ENCODE measurements around the gene ZMIZ1.

Gene ZMIZ1

DNA sequence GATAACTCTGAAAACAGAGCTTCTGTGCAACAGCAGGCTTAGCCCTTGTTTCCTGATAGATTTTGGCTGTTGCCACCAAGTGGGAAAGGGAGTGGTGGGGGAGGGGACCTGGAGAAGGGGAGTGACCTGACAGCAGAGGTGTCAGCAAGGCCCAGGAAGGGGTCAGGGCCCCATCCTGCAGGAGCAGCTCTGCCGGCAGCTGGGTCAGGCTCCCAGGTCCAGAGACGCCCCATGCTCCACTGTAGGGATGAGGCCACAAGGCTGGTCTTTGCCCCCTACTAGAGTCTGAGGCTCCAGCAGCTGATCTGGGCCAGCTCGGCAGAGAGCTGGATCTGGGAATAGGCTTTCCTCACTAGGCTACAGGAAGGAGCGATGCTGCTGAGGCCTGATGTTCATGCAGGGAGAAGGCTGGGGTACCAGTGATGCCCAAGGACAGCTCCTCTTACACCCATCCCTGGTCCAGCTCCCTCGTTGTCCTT, 44.0 kb upstream of the ZMIZ1 start:
- Histone ChIP-seq H3K9ac (no peak overlapping the region), H3K4me3 (no peak overlapping the region), H3K27me3 (no peaks in the 10 kb centered on the region), H3K36me3 (no peaks in the 10 kb centered on the region), H3K9me3 (no peaks in the 10 kb centered on the region), H3K4me2 (no peak overlapping the region), H3K27ac (no peak overlapping the region), H3K4me1 (peaks cover 21% of the 10 kb centered on the region), H4K20me1 (no peaks in the 10 kb centered on the region)
- no peak for TF ChIP-seq Cebpa-rat (IDR thresholded peaks at IDR 0.05)

DNA sequence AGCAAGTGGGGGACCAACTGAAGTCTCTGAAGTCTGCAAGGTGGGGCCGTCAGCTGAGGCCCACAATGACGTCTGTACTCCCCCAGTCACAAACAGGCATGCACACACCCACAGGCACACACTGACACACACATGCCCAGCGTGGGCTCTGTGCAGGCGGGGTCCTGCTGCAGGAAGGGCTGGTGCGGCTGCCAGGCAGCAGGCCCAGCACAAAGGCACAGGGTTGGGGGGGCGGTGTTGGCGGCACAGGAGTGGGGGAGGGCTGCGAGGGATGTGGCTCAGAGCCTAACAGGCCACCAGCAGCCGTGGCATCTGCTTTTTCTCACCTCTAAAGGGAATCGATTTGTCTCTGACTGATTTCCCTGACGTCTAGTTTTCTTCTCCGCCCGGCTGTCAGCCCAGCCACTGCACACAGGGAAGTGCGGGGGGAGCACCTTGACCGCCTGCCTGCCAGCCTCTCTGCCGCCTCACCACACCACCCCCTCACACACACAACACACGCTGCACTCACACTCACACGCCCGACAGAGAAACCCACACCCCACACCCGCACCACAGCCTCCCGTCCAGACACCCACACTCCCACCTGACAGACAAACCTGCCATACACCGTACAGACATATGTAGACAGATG, 43.5 kb upstream of the ZMIZ1 start:
- H3K27ac ChIP-seq: no peak overlapping the region
- H3K36me3 ChIP-seq: no peaks in the 10 kb centered on the region
- H4K20me1 ChIP-seq: no peaks in the 10 kb centered on the region
- H3K9me3 ChIP-seq: no peaks in the 10 kb centered on the region
- H3K4me1 ChIP-seq: peaks cover 21% of the 10 kb centered on the region
- no peak overlapping the region for H3K9ac ChIP-seq
- no peak overlapping the region for H3K4me2 ChIP-seq
- H3K27me3 ChIP-seq: no peaks in the 10 kb centered on the region
- H3K4me3 ChIP-seq: no peak overlapping the region
- TF ChIP-seq Cebpa-rat (IDR thresholded peaks at IDR 0.05): no peak

GRCh38 chr10:79026341-79026761, 42.4 kb upstream of the ZMIZ1 start:
- Histone ChIP-seq H3K4me2 (no peak overlapping the region), H3K4me1 (peaks cover 21% of the 10 kb centered on the region), H3K36me3 (no peaks in the 10 kb centered on the region), H4K20me1 (no peaks in the 10 kb centered on the region), H3K27ac (no peak overlapping the region), H3K9me3 (no peaks in the 10 kb centered on the region), H3K9ac (no peak overlapping the region), H3K4me3 (no peak overlapping the region), H3K27me3 (no peaks in the 10 kb centered on the region)
- TF ChIP-seq Cebpa-rat (IDR thresholded peaks at IDR 0.05): no peak

DNA sequence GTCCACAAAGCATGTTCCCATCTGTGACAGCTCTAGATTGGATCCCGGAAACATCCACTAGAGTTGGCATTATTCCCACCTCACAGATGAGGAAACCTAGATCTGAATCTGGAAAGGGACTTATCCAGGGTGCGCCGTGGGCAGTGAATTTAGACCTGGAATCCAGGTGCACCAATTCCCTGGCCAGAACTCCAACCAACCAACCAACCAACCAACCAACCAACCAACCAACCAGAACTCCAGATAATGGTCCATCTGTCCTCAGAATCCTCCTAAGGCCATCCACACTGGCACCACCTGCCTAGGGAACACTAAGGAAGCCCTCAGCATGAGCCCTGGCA, 42.0 kb upstream of the ZMIZ1 start:
- H3K4me2 ChIP-seq: no peak overlapping the region
- H3K4me1 ChIP-seq: peaks cover 21% of the 10 kb centered on the region

GRCh38 chr10:79027147-79028055, 41.4 kb upstream of the ZMIZ1 start:
- Histone ChIP-seq H3K27ac (no peak overlapping the region), H4K20me1 (no peaks in the 10 kb centered on the region), H3K9me3 (no peaks in the 10 kb centered on the region), H3K4me3 (no peak overlapping the region), H3K27me3 (no peaks in the 10 kb centered on the region), H3K4me2 (peak overlapping the region; percentile 22; the same call in 1 of the 2 replicates), H3K36me3 (no peaks in the 10 kb centered on the region), H3K9ac (no peak overlapping the region), H3K4me1 (peaks cover 21% of the 10 kb centered on the region)
- no peak for TF ChIP-seq Cebpa-rat (IDR thresholded peaks at IDR 0.05)

More for the DNA sequence above, 42.0 kb upstream of the ZMIZ1 start:
- Histone ChIP-seq H3K4me3 (no peak overlapping the region), H3K9ac (no peak overlapping the region), H3K27me3 (no peaks in the 10 kb centered on the region), H4K20me1 (no peaks in the 10 kb centered on the region), H3K9me3 (no peaks in the 10 kb centered on the region), H3K36me3 (no peaks in the 10 kb centered on the region), H3K27ac (no peak overlapping the region)
- TF ChIP-seq Cebpa-rat (IDR thresholded peaks at IDR 0.05): no peak

- Histone ChIP-seq H3K4me1 (peaks cover 18% of the 10 kb centered on the region), H3K4me2 (peak overlapping the region; percentile 22; the same call in 1 of the 2 replicates), H4K20me1 (no peaks in the 10 kb centered on the region), H3K27me3 (no peaks in the 10 kb centered on the region), H3K36me3 (no peaks in the 10 kb centered on the region), H3K4me3 (no peak overlapping the region), H3K27ac (no peak overlapping the region), H3K9ac (no peak overlapping the region), H3K9me3 (no peaks in the 10 kb centered on the region)
- no peak for TF ChIP-seq Cebpa-rat (IDR thresholded peaks at IDR 0.05)
These were observed 40.7 kb upstream of the ZMIZ1 start for GRCh38 chr10:79028056-79028430.

GRCh38 chr10:79028451-79029010, 40.2 kb upstream of the ZMIZ1 start:
- Histone ChIP-seq H3K36me3 (no peaks in the 10 kb centered on the region), H3K9ac (no peak overlapping the region)

DNA sequence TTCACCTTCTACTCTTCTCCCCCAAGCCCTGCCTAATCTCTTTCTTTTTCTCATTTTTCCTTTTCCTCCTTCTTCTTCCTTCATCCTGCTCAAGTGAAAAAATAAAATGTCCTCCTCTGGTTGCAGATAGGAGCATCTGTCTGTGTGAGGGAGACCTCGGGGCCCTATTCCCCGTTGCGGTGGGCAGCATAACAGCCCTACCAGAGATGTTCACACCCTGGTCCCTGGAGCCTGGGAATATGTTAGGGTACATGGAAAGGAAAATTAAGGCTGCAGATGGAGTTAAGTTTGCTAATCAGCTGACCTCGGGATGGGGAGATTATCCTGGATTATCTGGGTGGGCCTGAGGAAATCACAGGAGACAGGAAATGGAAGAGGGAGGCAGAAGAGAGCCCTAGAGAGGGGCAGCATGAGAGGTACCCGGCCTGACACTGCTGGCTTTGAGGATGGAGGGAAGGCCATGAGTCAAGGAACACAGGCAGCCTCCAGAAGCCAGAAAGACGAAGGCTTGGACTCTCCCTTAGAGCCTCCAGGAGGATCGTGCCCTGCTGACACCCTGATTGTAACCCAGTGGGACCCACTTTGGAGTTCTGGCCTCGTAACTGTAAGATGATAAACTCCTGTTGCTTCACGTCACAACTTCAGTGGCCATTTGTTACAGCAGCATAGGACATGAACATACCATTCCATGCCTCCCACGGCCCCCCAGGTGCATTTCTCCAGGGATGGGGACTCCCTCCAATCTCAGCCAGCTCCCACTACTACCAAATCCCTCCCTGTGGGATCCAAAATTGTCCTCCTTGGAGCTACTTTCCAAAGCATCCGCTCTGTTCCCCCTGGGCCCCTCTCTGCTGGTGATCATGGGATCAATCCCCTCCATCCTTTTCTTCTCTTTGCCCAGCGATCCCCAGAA, 39.0 kb upstream of the ZMIZ1 start:
- H3K9me3 ChIP-seq: no peaks in the 10 kb centered on the region
- no peak for TF ChIP-seq Cebpa-rat (IDR thresholded peaks at IDR 0.05)
- peaks cover 11% of the 10 kb centered on the region for H3K4me1 ChIP-seq
- no peaks in the 10 kb centered on the region for H4K20me1 ChIP-seq
- no peak overlapping the region for H3K4me2 ChIP-seq
- no peak overlapping the region for H3K27ac ChIP-seq
- H3K36me3 ChIP-seq: no peaks in the 10 kb centered on the region
- H3K9ac ChIP-seq: no peak overlapping the region
- H3K4me3 ChIP-seq: no peak overlapping the region
- H3K27me3 ChIP-seq: no peaks in the 10 kb centered on the region

More at GRCh38 chr10:79028451-79029010, 40.2 kb upstream of the ZMIZ1 start:
- H3K4me1 ChIP-seq: peaks cover 13% of the 10 kb centered on the region
- H3K4me3 ChIP-seq: no peak overlapping the region
- H3K27me3 ChIP-seq: no peaks in the 10 kb centered on the region
- TF ChIP-seq Cebpa-rat (IDR thresholded peaks at IDR 0.05): no peak
- H3K9me3 ChIP-seq: no peaks in the 10 kb centered on the region
- no peak overlapping the region for H3K4me2 ChIP-seq
- no peaks in the 10 kb centered on the region for H4K20me1 ChIP-seq
- no peak overlapping the region for H3K27ac ChIP-seq

GRCh38 chr10:79030705-79031104, 38.1 kb upstream of the ZMIZ1 start:
- Histone ChIP-seq H3K36me3 (no peaks in the 10 kb centered on the region), H3K9ac (no peak overlapping the region), H4K20me1 (no peaks in the 10 kb centered on the region), H3K4me1 (peaks cover 11% of the 10 kb centered on the region), H3K4me2 (no peak overlapping the region), H3K4me3 (no peak overlapping the region), H3K27me3 (no peaks in the 10 kb centered on the region), H3K27ac (no peak overlapping the region), H3K9me3 (no peaks in the 10 kb centered on the region)
- no peak for TF ChIP-seq Cebpa-rat (IDR thresholded peaks at IDR 0.05)

Measured in BLaER1 (cell line).